ENCODE results near the gene PLIN4.

PLIN4 gene

DNA sequence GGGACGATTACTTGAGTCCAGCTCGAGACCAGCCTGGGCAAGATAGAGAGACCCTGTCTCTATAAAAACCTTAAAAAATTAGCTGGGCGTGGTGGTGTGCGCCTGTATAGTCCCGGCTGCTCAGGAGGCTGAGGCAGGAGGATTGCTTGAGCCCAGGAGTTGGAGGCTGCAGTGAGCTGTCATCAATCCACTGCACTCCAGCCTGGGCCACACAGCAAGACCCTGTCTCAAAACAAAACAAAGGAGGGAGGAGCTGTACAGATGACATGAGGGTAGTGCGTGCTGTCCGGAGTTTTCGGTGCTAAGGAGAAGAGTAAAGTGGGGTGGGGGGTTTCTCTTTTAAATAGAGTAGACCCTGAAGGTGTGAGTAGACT lies 23.6 kb downstream of the PLIN4 start:
- TF ChIP-seq POLR2A (IDR thresholded peaks at IDR 0.05; ENCODE audit: extremely low read depth, insufficient read length) (no peak), MYC (IDR thresholded peaks at IDR 0.05; ENCODE audit: low read depth, low read length) (no peak)
- TF ChIP-seq, protein P1, sequence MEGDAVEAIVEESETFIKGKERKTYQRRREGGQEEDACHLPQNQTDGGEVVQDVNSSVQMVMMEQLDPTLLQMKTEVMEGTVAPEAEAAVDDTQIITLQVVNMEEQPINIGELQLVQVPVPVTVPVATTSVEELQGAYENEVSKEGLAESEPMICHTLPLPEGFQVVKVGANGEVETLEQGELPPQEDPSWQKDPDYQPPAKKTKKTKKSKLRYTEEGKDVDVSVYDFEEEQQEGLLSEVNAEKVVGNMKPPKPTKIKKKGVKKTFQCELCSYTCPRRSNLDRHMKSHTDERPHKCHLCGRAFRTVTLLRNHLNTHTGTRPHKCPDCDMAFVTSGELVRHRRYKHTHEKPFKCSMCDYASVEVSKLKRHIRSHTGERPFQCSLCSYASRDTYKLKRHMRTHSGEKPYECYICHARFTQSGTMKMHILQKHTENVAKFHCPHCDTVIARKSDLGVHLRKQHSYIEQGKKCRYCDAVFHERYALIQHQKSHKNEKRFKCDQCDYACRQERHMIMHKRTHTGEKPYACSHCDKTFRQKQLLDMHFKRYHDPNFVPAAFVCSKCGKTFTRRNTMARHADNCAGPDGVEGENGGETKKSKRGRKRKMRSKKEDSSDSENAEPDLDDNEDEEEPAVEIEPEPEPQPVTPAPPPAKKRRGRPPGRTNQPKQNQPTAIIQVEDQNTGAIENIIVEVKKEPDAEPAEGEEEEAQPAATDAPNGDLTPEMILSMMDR (IDR thresholded peaks at IDR 0.05; ENCODE audit: low read depth, low read length): no peak
- TF ChIP-seq, protein P2, sequence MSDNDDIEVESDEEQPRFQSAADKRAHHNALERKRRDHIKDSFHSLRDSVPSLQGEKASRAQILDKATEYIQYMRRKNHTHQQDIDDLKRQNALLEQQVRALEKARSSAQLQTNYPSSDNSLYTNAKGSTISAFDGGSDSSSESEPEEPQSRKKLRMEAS (IDR thresholded peaks at IDR 0.05; ENCODE audit: low read depth, low read length): no peak
- H3K4me3 ChIP-seq (ENCODE audit: low read depth, low read length): no peak overlapping the region
- no peak for DNase-seq (ENCODE audit: low read depth)

DNA sequence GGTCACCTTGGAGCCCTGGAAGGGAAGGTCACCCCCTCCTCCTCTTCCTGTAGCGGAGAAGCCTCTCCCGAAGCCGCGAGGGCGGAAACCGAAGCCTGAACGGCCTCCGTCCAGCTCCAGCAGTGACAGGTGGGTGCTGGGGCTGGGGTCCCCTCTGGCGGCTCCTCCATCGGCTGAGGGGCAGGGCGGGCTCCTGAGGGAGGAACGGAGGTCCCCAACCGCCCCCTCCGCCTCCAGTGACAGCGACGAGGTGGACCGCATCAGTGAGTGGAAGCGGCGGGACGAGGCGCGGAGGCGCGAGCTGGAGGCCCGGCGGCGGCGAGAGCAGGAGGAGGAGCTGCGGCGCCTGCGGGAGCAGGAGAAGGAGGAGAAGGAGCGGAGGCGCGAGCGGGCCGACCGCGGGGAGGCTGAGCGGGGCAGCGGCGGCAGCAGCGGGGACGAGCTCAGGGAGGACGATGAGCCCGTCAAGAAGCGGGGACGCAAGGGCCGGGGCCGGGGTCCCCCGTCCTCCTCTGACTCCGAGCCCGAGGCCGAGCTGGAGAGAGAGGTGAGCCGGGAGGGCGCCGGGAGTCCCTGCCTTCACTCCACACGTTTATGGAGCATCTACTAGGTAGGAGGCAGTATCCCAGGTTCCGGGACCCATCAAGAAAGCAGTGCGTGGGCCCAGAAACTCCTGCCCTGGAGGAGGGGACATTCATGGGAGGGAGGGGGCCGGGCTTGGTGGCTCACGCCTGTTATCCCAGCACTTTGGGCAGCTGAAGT lies 24.2 kb downstream of the PLIN4 start:
- no peak overlapping the region for H3K4me3 ChIP-seq (ENCODE audit: low read depth, low read length)
- TF ChIP-seq, protein P1 (IDR thresholded peaks at IDR 0.05; ENCODE audit: low read depth, low read length): no peak
- TF ChIP-seq MYC (IDR thresholded peaks at IDR 0.05; ENCODE audit: low read depth, low read length): no peak
- no peak for TF ChIP-seq POLR2A (IDR thresholded peaks at IDR 0.05; ENCODE audit: extremely low read depth, insufficient read length)
- TF ChIP-seq, protein P2 (IDR thresholded peaks at IDR 0.05; ENCODE audit: low read depth, low read length): no peak
- no peak for DNase-seq (ENCODE audit: low read depth)

DNA sequence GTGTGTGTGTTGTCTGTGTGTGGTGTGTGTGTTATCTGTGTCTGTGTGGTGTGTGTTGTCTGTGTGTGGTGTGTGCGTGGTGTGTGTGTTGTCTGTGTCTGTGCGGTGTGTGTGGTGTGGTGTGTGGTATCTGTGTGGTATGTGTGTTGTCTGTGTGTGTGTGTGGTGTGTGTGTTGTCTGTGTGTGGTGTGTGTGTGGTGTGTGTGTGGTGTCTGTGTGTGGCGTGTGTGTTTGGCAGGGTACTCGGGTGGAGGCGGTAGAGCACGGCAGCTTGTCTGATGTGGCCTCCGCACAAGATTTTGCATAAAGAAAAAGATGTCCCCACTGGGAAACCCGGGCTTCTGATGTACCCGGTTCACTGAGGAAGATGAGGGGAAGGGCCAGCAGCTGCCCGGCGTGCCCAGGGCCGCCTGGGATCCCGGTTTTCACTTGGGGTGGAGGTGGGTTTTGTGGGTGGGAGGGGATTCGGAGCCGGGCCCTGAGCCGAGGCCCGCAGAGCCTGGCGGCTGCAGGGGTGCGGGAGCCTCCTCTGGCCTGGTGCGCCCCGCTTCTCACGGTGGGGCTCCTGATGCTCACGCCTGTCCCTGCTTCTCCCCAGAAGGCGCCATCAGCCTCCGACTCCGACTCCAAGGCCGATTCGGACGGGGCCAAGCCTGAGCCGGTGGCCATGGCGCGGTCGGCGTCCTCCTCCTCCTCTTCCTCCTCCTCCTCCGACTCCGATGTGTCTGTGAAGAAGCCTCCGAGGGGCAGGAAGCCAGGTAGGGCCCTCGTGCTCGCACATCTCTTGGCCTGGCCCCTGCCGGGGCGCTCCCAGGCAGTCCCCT lies 25.0 kb downstream of the PLIN4 start:
- no peak for DNase-seq (ENCODE audit: low read depth)
- TF ChIP-seq, protein P1 (IDR thresholded peaks at IDR 0.05; ENCODE audit: low read depth, low read length): no peak
- TF ChIP-seq, protein P2 (IDR thresholded peaks at IDR 0.05; ENCODE audit: low read depth, low read length): no peak
- TF ChIP-seq MYC (IDR thresholded peaks at IDR 0.05; ENCODE audit: low read depth, low read length): no peak
- no peak for TF ChIP-seq POLR2A (IDR thresholded peaks at IDR 0.05; ENCODE audit: extremely low read depth, insufficient read length)
- H3K4me3 ChIP-seq (ENCODE audit: low read depth, low read length): no peak overlapping the region

DNA sequence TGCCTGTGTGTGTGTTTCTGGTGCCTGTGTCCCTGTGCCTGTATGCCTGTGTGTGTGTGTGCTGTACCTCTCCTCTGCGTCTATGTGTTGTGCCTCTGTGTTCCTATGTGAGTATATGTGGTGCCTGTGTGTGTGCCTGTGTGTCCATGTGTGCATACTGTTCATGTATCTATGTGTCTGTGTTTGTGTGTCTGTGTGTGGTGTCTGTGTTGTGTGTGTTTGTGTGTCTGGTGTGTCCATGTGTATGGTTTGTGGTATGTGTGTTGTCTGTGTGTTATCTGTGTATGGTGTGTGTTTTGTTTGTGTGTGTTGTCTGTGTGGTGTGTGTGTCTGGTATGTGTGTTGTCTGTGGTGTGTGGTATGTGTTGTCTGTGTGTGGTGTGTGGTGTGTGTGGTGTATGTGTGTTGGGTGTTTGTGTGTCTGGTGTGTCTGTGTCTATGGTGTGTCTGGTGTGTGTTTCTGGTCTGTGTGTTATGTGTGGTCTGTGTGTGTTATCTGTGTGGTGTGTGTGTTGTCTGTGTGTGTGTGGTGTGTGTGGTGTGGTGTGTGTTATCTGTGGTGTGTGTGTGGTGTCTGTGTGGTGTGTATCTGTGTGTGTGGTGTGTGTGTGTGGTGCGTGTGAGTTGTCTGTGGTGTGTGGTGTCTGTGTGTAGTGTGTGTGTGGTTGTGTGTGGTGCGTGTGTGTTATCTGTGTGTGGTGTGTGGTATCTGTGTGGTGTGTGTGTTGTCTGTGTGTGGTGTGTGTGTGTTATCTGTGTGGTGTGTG lies 25.8 kb downstream of the PLIN4 start:
- DNase-seq (ENCODE audit: low read depth): no peak
- TF ChIP-seq MYC (IDR thresholded peaks at IDR 0.05; ENCODE audit: low read depth, low read length) (no peak), POLR2A (IDR thresholded peaks at IDR 0.05; ENCODE audit: extremely low read depth, insufficient read length) (no peak)
- TF ChIP-seq, protein P1 (IDR thresholded peaks at IDR 0.05; ENCODE audit: low read depth, low read length): no peak
- TF ChIP-seq, protein P2 (IDR thresholded peaks at IDR 0.05; ENCODE audit: low read depth, low read length): no peak
- H3K4me3 ChIP-seq (ENCODE audit: low read depth, low read length): no peak overlapping the region

DNA sequence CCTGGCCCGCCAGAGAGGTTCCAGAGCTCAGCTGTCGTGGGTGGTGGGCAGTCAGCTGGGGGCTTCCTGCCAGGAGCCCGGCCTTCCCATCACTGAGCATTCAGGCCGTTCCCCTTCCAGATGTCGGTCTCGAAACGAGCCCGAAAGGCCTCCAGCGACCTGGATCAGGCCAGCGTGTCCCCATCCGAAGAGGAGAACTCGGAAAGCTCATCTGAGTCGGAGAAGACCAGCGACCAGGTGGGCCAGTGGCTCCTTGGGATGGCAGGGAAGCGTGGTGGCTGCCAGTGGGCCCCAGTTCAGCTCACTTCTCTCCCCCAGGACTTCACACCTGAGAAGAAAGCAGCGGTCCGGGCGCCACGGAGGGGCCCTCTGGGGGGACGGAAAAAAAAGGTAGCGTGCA lies 26.8 kb downstream of the PLIN4 start:
- DNase-seq (ENCODE audit: low read depth): no peak
- TF ChIP-seq MYC (IDR thresholded peaks at IDR 0.05; ENCODE audit: low read depth, low read length) (no peak), POLR2A (IDR thresholded peaks at IDR 0.05; ENCODE audit: extremely low read depth, insufficient read length) (no peak)
- TF ChIP-seq, protein P2 (IDR thresholded peaks at IDR 0.05; ENCODE audit: low read depth, low read length): no peak
- TF ChIP-seq, protein P1 (IDR thresholded peaks at IDR 0.05; ENCODE audit: low read depth, low read length): no peak
- H3K4me3 ChIP-seq (ENCODE audit: low read depth, low read length): no peak overlapping the region
